DND-41 (cell line): Measurements from ENCODE around the gene PEX7.
"Not testable (repeated sequence)": the region's sequence is repeated elsewhere in the genome, so short reads cannot be mapped to it uniquely, and the experiment has no call there.

Source experiments
- ATAC-seq: fragments of 200-7000 bp; cut with Tn5 transposase; 3 replicates; pipeline ENCODE4 v1.9.1; 2021; ENCODE audit warnings: low read depth; ENCODE audit not compliant: insufficient read depth
- DNase-seq: peaks from one replicate; pipeline ENCODE4 v3.0.0-alpha.2; 2020
- H2AFZ ChIP-seq: 2 replicates; pipeline ENCODE4 v1.6.0; 2012; ENCODE audit warnings: low read depth, low read length
- H3K27ac ChIP-seq: 2 replicates; pipeline ENCODE4 v1.5.1; 2012; ENCODE audit warnings: low read length, inconsistent platforms
- H3K27me3 ChIP-seq: fragments of 200-600 bp; sonication (generic); 2 replicates; pipeline ENCODE4 v1.6.0; 2012; ENCODE audit warnings: low read length, mild to moderate bottlenecking, inconsistent platforms; ENCODE audit not compliant: insufficient read depth, poor library complexity
- H3K36me3 ChIP-seq: 2 replicates; pipeline ENCODE4 v1.5.1; 2012; ENCODE audit warnings: low read length, inconsistent platforms; ENCODE audit not compliant: insufficient read depth
- H3K4me1 ChIP-seq: 2 replicates; pipeline ENCODE4 v1.5.1; 2012; ENCODE audit warnings: mild to moderate bottlenecking, low read length; ENCODE audit not compliant: insufficient read depth
- H3K4me2 ChIP-seq: 2 replicates; pipeline ENCODE4 v1.6.0; 2012; ENCODE audit warnings: mild to moderate bottlenecking, moderate library complexity, low read length, inconsistent platforms; ENCODE audit not compliant: insufficient read depth
- H3K4me3 ChIP-seq, 2 experiments: fragments of 200-600 bp in 1 of 2; shearing (Covaris generic) in 1 of 2; 2 replicates each; pipeline ENCODE4 v1.5.1; 2012 to 2016; ENCODE audit warnings: inconsistent platforms in 2 of 2, low read length in 2 of 2, mild to moderate bottlenecking in 2 of 2, low read depth in 1 of 2, moderate library complexity in 1 of 2
- H3K79me2 ChIP-seq: 2 replicates; pipeline ENCODE4 v1.6.0; 2012; ENCODE audit warnings: low read length, inconsistent platforms; ENCODE audit not compliant: insufficient read depth
- H3K9ac ChIP-seq: 2 replicates; pipeline ENCODE4 v1.6.0; 2012; ENCODE audit warnings: low read depth, mild to moderate bottlenecking, inconsistent platforms, low read length, moderate library complexity
- H3K9me3 ChIP-seq: 2 replicates; pipeline ENCODE4 v1.5.1; 2012; ENCODE audit warnings: low read length, moderate library complexity, mild to moderate bottlenecking, inconsistent platforms; ENCODE audit not compliant: insufficient read depth, severe bottlenecking
- H4K20me1 ChIP-seq: 2 replicates; pipeline ENCODE4 v1.6.0; 2012; ENCODE audit warnings: low read length; ENCODE audit not compliant: insufficient read depth
- EZH2 ChIP-seq: IDR thresholded peaks from 3 replicates; pipeline ENCODE4 v1.6.1; 2012; ENCODE audit warnings: borderline replicate concordance, low read depth, mild to moderate bottlenecking, moderate library complexity, low read length, inconsistent platforms; ENCODE audit not compliant: severe bottlenecking
- TF ChIP-seq, protein P1 (sequence below): IDR thresholded peaks from 2 replicates; pipeline ENCODE4 v1.5.1; 2012; ENCODE audit warnings: borderline replicate concordance, low read length, moderate library complexity, mild to moderate bottlenecking; ENCODE audit not compliant: poor library complexity, severe bottlenecking; ENCODE audit errors: extremely low read depth

Gene PEX7

DNA sequence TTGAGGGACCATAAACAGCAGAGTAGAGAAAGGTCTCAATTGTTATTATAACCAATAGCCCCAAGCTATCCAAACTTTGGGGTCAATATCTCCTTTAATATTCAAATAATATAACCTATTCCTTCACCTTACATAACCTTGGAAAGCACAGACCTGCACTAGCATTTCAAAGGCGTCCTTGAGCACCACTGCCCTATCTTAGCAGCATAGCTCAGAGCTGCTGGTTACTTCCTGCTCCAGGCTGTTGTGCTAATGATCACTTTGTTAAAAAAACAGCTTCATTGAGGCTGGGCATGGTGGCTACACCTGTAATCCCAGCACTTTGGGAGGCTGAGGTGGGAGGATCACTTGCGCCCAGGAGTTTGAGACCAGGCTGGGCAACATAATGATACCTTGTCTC is 110.2 kb downstream of the PEX7 start:
- H3K4me1 ChIP-seq: no peaks in the 10 kb centered on the region
- H3K27ac ChIP-seq: no peak overlapping the region
- DNase-seq (no peak), ATAC-seq (no peak)
- no peak overlapping the region for H3K4me2 ChIP-seq
- H3K4me3 ChIP-seq: no peak overlapping the region
- H3K27me3 ChIP-seq: peaks cover 12% of the 10 kb centered on the region
- H2AFZ ChIP-seq: no peak overlapping the region
- TF ChIP-seq, protein P1, sequence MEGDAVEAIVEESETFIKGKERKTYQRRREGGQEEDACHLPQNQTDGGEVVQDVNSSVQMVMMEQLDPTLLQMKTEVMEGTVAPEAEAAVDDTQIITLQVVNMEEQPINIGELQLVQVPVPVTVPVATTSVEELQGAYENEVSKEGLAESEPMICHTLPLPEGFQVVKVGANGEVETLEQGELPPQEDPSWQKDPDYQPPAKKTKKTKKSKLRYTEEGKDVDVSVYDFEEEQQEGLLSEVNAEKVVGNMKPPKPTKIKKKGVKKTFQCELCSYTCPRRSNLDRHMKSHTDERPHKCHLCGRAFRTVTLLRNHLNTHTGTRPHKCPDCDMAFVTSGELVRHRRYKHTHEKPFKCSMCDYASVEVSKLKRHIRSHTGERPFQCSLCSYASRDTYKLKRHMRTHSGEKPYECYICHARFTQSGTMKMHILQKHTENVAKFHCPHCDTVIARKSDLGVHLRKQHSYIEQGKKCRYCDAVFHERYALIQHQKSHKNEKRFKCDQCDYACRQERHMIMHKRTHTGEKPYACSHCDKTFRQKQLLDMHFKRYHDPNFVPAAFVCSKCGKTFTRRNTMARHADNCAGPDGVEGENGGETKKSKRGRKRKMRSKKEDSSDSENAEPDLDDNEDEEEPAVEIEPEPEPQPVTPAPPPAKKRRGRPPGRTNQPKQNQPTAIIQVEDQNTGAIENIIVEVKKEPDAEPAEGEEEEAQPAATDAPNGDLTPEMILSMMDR: no peak
- no peak for TF ChIP-seq EZH2
- no peaks in the 10 kb centered on the region for H3K79me2 ChIP-seq
- no peaks in the 10 kb centered on the region for H3K9me3 ChIP-seq
- no peak overlapping the region for H3K9ac ChIP-seq
- no peaks in the 10 kb centered on the region for H4K20me1 ChIP-seq
- no peaks in the 10 kb centered on the region for H3K36me3 ChIP-seq

DNA sequence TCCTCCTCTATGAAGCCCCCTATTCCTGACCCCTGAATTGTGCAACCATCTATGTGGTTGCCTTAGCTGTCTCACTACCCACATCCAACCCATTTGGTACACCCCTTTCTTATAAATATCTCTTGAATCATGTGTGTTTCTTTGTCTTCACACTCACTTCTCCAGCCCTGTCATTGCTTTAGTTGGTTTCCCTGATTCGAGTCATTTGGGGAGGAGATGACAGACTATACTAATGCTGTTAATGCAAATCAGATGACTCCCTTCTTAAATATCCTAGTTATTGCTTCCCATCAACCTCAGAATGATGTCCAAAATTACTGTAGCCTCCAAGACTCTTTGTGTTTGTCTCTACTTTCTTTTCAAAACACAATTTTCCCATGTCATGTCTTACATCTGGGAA is 122.7 kb downstream of the PEX7 start:
- H3K79me2 ChIP-seq: no peaks in the 10 kb centered on the region
- H3K9ac ChIP-seq: no peak overlapping the region
- H3K4me1 ChIP-seq: no peaks in the 10 kb centered on the region
- no peaks in the 10 kb centered on the region for H3K9me3 ChIP-seq
- no peak overlapping the region for H3K4me2 ChIP-seq
- H3K27me3 ChIP-seq: peaks cover 7% of the 10 kb centered on the region
- no peak for ATAC-seq
- no peaks in the 10 kb centered on the region for H3K36me3 ChIP-seq
- no peak for DNase-seq
- no peak for TF ChIP-seq EZH2
- TF ChIP-seq, protein P1: no peak
- no peaks in the 10 kb centered on the region for H4K20me1 ChIP-seq
- no peak overlapping the region for H3K4me3 ChIP-seq
- H3K27ac ChIP-seq: no peak overlapping the region
- H2AFZ ChIP-seq: no peak overlapping the region

DNA sequence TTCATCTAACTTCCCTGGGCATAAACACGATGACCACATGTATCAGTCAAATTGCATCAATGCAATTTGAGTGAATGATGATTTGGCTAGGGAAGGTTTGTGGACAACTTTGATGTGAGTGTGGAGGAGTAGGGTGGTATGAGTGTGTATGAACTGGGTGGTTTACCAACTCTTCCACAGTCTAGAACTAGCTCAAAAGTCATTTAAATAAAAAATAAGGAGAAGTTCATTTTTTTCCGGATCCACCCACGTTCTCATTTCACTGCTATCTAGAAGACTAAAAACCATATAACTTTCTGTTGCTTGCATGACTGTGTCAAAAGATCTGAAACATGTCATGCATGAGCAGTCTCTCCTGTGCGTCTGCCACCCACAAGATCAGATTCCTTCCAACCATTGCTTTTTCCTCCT is 123.3 kb downstream of the PEX7 start:
- Histone ChIP-seq H3K4me1 (no peaks in the 10 kb centered on the region), H3K4me2 (no peak overlapping the region), H3K4me3 (no peak overlapping the region), H3K27ac (no peak overlapping the region), H3K79me2 (no peaks in the 10 kb centered on the region), H2AFZ (no peak overlapping the region), H4K20me1 (no peaks in the 10 kb centered on the region), H3K9me3 (no peaks in the 10 kb centered on the region), H3K36me3 (no peaks in the 10 kb centered on the region), H3K27me3 (peaks cover 7% of the 10 kb centered on the region), H3K9ac (no peak overlapping the region)
- no peak for TF ChIP-seq EZH2
- TF ChIP-seq, protein P1: no peak
- ATAC-seq (no peak), DNase-seq (no peak)

DNA sequence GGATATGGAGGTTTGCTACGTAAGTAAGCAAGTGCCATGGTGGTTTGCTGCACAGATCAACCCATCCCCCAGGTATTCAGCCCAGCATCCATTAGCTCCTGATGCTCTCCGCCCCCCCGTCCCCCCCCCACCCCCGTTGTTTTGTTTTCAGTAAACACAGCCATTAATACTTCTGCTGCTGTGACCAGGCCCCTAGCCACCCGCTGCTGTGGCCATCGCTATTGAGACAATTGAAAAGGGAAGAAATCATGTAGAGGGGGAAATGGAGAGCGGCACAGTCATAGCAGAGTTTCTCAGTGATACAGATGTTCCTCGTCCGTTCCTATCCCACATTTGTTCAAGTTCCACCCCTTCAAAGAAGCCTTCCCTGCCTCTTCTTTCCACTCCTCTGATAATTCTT is 124.6 kb downstream of the PEX7 start:
- no peak for TF ChIP-seq EZH2
- TF ChIP-seq, protein P1: no peak
- Histone ChIP-seq H3K4me1 (no peaks in the 10 kb centered on the region), H3K36me3 (no peaks in the 10 kb centered on the region), H3K9me3 (no peaks in the 10 kb centered on the region), H4K20me1 (no peaks in the 10 kb centered on the region), H2AFZ (no peak overlapping the region), H3K27ac (no peak overlapping the region), H3K9ac (no peak overlapping the region), H3K27me3 (peaks cover 7% of the 10 kb centered on the region), H3K79me2 (no peaks in the 10 kb centered on the region), H3K4me3 (no peak overlapping the region), H3K4me2 (no peak overlapping the region)
- no peak for DNase-seq
- no peak for ATAC-seq

DNA sequence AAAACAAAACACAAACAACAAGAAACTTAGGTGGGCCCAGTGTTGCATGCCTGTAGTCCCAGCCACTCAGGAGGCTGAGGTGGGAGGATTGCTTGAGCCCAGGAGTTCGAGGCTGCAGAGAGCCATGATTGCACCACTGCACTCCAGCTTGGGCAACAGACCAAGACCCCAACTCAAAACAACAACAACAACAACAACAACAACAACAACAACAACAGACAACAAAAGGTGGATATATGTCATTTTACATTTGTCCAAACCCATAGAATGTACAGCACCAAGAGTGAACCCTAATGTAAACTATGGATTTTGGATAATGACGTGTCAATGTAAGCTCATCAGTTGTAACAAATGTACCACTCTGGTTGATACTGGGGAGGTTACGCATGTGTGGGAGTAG is 127.6 kb downstream of the PEX7 start:
- H4K20me1 ChIP-seq, H3K27me3 ChIP-seq, H3K36me3 ChIP-seq, H3K9me3 ChIP-seq, H3K4me1 ChIP-seq, H3K9ac ChIP-seq, DNase-seq, H2AFZ ChIP-seq, H3K4me3 ChIP-seq, ATAC-seq, H3K27ac ChIP-seq, H3K79me2 ChIP-seq, H3K4me2 ChIP-seq: not testable (repeated sequence)
